Right hindlimb (tissue), 1 donor: ENCODE data around the gene STRN3.
"Not testable (repeated sequence)": the region's sequence is repeated elsewhere in the genome, so short reads cannot be mapped to it uniquely, and the experiment has no call there.

Experiments used
- DNase-seq: peaks from one replicate; pipeline ENCODE4 v3.0.0-alpha.2; 2018

The STRN3 gene

GRCh38 chr14:31026077-31026449, at the start of gene STRN3:
Gene STRN3 (minus strand): TSS chr14:31026379. CDS start chr14:31026185, 194 bp downstream.
- DNase-seq: no peak

GRCh38 chr14:31075144-31075543, 49.0 kb upstream of the STRN3 start:
- no peak for DNase-seq

GRCh38 chr14:31071151-31071550, 45.0 kb upstream of the STRN3 start:
- DNase-seq: no peak

GRCh38 chr14:31070431-31070830, 44.3 kb upstream of the STRN3 start:
- no peak for DNase-seq

GRCh38 chr14:31069343-31069742, 43.2 kb upstream of the STRN3 start:
- no peak for DNase-seq

GRCh38 chr14:31068235-31068634, 42.1 kb upstream of the STRN3 start:
- DNase-seq: no peak

GRCh38 chr14:31062908-31063307, 36.7 kb upstream of the STRN3 start:
- not testable (repeated sequence) for DNase-seq

- DNase-seq: no peak
Measured at GRCh38 chr14:31060253-31060875, 34.2 kb upstream of the STRN3 start.

GRCh38 chr14:31059152-31059924, 33.2 kb upstream of the STRN3 start:
- no peak for DNase-seq

- no peak for DNase-seq
Measured at GRCh38 chr14:31057701-31058364, 31.7 kb upstream of the STRN3 start.

GRCh38 chr14:31057035-31057434, 30.9 kb upstream of the STRN3 start:
- no peak for DNase-seq

GRCh38 chr14:31052905-31053586, 26.9 kb upstream of the STRN3 start:
- not testable (repeated sequence) for DNase-seq

- DNase-seq: no peak
Measured at GRCh38 chr14:31051511-31051910, 25.3 kb upstream of the STRN3 start.

- DNase-seq: no peak
Measured at GRCh38 chr14:31051023-31051422, 24.8 kb upstream of the STRN3 start.

- DNase-seq: no peak
Measured at GRCh38 chr14:31047503-31047902, 21.3 kb upstream of the STRN3 start.

- no peak for DNase-seq
Measured at GRCh38 chr14:31045501-31046080, 19.4 kb upstream of the STRN3 start.

GRCh38 chr14:31043379-31043778, 17.2 kb upstream of the STRN3 start:
- DNase-seq: no peak

- DNase-seq: not testable (repeated sequence)
Measured at GRCh38 chr14:31042893-31043292, 16.7 kb upstream of the STRN3 start.

- no peak for DNase-seq
Measured at GRCh38 chr14:31042300-31042699, 16.1 kb upstream of the STRN3 start.

GRCh38 chr14:31038521-31039166, 12.5 kb upstream of the STRN3 start:
- no peak for DNase-seq

GRCh38 chr14:31037709-31038221, 11.6 kb upstream of the STRN3 start:
- DNase-seq: no peak

- no peak for DNase-seq
Measured at GRCh38 chr14:31036552-31036951, 10.4 kb upstream of the STRN3 start.
